HG03457 (cell line): Measurements from ENCODE around the gene MKLN1.

Experiments used
- ATAC-seq: cut with Tn5 transposase; IDR thresholded peaks from one replicate; pipeline ENCODE4 v1.9.1; 2021; ENCODE audit warnings: moderate number of reproducible peaks; ENCODE audit not compliant: unreplicated experiment

The MKLN1 gene

DNA sequence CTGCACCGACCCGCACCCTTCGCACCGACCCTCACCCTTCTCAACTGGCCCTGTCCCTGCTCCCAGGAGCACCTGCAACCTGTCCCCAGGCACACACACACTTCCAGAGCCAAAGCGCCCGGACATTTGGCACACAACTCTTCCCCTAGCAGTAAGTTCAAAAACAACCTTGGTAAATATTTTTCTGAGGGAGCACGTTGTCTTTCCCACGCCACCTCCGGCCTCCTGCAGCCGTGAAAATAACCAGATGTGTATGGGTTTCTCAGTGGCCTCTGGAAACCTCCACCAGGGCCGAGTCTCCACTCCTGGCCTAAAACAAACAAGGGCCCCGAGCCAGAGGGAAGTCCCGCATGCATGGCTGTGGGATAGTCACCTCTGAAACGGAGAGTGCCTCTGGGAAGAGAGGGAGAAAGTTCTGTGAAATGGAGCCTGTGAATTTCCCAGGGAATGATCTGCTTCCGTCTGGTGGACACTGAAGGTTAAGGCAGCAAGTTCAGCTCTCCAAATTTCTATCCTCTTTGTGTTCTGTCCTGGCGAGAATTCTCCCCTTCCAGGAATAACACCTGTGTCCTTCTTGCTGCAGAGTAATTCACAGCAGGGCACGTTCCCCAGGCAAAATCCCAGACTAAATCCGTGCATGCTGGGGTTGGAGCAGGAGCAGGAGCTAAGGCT is 213.0 kb downstream of the MKLN1 start:
- no peak for ATAC-seq

DNA sequence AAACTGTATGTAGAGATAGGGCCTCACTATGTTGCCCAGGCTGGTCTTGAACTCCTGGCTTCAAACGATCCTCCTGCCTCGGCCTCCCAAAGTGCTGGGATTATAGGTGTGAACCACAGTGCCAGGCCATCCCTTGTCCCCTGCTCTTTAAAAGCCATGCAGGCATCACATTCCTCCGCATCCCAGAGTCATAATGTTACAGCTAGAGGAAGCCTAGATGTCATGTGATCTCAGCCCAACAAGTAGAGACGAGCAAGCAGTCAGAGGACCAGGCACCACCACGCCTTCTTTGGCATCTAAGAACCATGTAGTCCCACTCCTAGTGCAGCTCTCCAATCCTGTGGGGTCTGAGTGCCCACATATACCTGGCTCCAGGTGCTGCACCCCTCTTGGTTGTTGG is 215.6 kb downstream of the MKLN1 start:
- no peak for ATAC-seq

DNA sequence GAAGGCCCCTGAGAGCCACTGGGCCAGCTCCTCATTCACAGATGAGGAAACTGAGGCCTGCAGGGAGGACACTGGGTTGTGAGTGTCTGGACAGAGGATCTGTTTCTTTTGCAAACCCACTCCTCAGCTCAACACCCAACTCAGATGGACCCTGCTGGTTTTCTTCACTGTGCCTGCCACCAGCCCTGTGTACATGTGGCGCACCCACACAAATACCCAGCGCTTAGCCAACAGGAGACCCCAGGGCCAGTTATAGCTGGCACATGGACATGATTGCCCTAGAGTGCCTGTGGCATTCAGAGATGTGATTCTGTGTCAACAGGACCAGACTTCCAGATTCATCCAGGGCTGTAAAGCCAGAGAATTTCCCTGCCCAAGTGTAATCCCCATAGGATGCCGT is 216.3 kb downstream of the MKLN1 start:
- no peak for ATAC-seq

DNA sequence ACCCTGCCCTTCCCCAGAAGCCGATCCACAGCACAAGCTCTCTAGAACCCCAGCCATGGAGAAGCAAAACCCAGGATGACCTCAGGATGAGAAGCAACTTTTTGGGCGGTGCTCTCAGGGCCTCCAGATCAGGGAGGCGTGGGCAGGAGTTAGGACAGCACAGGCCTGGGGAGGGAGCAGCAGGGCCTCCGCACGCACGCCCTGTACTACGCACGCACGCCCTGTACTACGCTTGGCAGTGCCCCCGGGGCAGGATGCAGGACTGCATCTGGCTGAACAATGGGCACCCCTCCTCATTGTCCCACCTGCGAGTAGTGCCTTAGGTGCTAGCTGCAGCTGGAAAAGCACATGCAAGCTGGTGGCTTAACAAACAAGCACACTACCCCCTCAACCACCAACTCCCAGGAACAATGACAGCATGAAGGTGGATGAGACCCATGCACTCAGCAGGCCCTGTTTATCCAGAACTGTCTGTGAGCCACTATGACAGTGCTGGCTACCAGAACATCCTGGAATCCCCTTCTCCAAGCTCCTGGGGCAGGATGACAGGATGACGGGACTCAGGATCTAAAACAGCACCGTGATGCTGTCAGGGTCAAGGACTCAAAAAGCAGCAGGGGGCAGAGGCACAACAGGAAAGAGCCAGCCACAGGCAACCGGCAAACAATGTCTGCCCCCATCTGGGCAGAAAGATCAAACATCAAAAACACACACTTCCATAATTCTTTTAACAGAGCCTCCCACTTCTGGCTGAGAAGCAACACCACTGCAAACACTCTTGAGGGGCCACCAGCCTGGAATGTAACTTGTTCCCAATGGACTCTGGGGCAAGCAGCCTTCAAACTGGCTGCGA is 217.0 kb downstream of the MKLN1 start:
- ATAC-seq, result no peak

DNA sequence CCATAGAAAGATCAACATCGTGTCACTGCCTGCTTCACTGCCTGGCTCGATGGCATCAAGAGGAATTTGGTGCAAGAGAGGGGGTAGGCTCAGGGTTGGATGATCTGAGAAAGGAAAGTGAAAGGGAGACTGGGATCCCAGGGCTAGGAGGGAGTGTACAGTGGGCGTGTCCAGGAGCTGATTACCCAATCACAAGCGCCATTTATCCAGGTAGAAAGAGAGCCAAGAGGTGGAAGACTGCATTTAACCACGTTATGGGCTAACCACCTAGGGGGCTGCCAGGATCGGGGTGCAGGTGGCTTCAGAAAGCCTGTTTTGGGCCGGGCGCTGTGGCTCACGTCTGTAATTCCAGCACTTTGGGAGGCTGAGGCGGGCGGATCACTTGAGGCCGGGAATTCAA is 218.4 kb downstream of the MKLN1 start:
- ATAC-seq, result no peak
